ENCODE results near the gene HOXC11.

The HOXC11 gene

DNA sequence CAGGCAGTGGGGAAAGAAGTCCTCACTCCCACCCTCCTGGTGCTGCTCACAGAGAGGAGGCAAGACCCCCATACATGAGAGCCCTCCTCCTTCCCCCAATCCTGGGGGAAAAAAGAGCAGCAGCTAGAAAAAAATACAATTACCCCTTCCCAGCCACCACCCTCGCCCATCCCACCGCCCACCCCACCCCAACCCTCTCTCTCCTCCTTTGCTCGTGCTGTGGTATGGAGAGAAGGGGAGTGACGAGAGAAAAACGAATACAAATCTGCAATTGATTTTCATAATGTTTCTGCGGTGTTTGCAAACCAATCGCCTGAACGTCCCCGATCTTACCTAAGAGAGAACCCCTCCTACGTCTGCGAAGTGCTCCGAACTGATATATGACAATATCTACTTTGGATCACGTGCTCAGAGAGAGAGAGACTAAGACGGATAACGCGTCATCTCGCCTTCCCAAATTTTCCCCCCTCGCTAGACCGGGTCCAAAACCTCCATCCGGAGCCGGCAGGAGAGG lies at the start of gene HOXC11:
Gene HOXC11 (plus strand): TSS at position 405 of the 514 bp plus-strand sequence. CDS start 116 bp downstream, outside the sequence.
- DNase-seq: no peak

DNA sequence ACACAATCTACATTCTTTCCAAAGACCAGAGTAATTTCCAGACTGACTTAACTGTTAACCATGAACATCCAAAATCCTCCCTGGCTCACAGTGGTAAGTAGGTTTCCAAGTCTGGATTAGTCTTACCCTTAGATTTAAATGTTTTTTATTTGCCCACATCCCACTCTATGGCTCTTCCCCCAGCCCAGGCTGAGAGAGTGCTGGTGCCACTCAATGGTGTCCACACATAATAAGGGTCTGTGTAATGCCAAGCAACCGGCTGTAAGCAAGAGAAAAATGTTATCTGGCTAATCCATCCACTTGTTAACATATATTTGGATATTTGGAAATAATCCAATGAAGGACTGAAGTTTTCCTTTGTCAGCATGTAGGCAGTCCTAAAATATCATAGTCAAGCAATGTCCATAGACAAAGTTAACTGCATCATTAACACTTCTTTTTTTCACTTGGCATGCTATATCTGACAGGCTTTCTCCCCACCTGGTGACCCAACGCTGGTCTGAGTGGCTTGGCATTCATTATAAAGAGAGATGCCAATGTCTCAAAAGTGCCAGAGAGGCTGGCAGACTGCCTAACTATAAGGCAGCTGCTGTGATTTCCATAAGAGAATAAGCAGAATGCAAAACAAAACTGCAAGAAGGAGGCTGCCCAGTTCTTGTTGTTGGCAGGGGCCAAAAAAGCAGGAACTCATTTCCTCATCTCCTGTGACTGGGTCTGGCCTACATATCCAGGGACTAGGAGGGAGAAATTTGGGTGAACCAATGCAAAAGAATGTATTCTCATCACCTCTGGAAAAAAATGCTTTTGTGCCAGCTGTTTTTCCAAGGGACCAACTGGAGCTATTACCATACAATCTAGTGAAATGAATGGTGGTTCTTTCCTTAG lies 48.2 kb upstream of the HOXC11 start:
- DNase-seq: no peak

DNA sequence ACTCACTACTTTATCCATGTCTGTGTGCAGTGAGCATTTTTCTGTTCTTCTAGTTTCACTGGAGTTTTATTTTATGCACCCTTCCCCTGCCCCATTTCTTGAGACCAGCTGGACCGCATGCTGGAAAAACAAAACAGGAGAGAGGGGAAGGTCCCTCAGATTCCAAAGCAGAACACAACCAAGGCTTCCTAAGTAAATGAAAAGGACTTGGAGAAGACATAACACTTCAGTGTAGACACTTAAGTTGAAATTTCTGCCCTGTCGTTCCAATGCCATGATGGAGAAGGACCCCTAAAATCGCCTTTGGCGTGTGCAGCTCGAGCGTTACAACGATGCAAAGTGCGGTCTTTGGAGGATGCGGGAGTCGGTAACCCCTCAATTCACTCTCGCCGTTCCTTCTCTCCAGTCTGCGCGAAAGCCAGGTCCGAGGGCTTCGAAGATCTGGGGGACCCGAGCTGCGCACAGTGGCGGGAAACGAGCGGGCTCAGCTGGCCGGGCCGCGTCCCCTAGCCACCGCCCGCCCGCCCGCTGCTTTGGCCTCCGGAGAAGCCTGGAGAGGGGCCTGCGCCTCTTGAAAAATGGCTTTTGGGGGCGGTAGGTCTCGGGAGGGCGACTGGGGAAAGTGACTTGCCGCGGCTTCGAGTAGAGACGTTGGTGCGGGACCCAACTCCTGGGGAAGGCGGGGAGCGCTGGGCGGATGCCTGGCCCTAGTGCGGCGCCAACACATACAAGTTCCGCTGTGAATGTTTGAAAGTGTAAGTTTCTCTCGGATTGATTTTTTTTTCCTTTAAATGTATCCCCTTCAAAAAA lies 45.5 kb upstream of the HOXC11 start:
- no peak for DNase-seq

DNA sequence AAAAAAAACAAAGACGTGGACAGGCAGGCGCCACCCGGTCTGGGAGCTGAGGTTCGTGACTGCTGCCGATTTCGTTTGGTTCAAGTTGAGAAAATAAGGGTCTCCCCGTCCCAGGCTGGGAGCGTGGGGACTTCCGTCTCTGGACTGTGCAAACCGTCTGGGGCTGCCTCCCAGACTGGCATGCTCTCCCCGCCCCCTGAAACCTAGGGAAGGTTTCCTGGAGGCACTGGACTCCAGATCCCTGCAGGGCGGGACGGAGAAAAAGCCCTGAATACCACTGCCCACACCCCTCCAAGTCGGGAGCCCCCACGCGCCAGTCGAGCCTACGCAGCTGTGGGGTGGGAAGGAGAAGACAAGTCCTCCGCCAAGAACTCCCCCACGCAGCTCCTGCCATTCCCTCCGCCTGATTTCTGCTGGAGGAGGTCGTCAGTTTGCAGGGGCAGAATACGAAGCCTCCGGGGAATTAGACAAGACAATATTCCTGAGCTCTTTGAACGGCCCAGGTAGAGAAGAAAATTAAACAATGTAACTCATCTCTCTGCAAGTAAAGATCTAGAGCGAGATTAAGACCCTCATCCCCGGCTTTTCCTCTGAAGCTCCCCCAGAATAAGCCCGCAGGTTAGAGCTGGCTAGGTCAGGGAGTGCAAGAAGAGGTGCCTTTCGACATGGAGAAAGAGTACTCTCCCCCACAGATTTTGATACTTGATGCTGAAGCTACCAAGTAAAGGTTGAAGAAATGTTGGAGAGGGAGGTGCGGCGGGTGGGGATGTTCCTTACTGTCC lies 44.7 kb upstream of the HOXC11 start:
- no peak for DNase-seq

DNA sequence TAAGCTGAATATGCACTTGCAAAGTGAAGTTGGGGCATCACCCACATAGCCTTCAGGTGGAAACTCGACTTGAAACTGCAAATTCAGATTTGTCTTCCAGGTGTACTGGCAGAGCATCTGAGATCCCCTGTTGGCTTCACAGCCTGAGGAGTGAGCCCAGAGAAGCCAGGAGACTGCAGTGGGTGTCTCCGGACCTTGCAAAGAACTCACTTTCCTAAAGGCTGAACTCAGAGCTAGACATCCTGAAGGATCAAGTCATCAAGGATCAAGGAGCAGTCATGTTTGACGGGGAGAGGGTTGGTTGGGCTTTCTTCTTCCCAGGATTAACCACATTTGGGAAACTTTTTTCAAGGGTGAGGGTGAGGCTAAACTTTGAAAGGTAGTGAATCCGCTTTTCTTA lies 43.4 kb upstream of the HOXC11 start:
- no peak for DNase-seq

DNA sequence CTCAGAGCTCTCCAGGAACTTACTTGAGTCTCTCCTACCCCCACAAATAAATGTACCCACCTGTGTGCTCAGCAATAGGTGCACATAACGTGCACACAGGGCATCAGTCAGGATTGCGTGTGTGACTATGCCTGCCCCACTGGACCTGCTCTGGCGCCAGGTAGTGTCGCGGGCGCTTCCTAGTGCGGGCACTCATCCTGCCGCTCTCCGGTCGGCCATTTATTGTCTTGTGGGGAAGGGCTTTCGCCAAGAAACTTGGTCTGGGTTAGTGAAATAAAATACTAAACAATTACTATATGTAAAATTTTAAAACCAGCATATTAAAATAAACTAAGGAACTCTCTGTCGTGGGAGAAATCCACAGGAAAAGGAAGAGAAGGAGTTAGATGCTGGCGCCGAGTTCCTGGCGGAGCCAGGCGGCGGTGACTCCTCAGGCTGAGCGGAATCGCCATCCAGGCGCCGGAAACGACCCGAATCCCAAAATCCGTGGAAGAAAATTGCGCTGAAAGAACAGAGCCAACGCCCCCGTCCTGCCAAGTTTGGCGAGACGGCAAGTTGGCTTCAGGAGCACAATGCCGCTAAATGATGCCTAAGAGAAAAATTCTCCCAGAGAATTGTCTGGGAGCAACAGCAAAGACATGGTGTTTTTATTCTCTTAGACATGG lies 42.2 kb upstream of the HOXC11 start:
- DNase-seq: no peak

DNA sequence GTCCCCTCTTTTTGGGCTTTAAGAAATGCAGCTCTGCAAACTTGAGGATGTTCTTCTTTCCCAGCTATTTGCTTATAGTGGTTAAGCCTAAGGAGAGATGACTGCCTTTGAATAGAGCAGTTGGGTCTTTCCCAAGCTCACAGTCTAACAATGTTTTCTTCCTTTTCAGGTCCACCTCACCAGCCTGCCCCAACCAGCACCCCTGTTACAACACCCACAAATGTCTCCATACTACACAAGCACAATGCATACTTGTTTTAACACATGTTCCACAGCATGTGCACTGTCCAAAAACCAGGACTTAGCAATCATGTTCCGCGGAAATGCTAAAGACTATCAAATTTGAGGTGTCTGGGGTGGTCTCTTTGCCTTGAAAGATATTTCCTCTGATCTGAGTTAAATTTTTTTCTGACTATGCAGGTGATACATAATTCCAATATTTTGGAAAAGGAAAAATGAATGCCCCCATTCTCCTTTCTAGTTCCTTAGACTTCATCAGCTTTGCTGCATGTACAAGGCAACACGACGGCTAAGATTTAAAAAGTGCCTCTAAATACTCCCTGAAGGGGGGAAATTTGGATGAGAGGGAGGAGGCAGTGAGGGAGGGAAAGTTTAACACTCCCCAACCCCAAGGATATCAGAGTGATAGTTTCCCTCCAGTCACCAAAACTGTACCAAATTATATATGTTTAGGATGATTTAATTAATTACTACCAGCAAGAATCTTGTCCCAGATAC lies 40.9 kb upstream of the HOXC11 start:
- DNase-seq: no peak

DNA sequence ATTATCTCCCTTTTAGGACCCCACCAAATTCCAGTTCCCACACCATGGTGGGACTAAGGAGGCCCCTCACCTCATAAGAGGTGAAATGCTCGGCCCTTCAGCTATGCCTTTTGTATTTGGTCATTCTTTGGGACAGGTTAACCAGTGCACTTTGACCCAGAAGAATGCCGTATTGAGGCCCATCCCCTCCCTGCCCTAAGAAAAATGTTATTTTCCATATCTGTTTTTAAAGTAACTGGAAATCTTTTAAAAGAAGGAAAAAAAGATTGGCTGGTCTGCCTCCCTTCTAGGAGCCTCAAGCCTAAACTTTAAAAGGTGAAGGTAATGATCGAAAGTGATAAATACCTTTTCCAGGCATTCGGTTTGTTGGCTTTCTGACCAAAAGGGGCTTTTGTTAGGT lies 40.0 kb upstream of the HOXC11 start:
- no peak for DNase-seq

DNA sequence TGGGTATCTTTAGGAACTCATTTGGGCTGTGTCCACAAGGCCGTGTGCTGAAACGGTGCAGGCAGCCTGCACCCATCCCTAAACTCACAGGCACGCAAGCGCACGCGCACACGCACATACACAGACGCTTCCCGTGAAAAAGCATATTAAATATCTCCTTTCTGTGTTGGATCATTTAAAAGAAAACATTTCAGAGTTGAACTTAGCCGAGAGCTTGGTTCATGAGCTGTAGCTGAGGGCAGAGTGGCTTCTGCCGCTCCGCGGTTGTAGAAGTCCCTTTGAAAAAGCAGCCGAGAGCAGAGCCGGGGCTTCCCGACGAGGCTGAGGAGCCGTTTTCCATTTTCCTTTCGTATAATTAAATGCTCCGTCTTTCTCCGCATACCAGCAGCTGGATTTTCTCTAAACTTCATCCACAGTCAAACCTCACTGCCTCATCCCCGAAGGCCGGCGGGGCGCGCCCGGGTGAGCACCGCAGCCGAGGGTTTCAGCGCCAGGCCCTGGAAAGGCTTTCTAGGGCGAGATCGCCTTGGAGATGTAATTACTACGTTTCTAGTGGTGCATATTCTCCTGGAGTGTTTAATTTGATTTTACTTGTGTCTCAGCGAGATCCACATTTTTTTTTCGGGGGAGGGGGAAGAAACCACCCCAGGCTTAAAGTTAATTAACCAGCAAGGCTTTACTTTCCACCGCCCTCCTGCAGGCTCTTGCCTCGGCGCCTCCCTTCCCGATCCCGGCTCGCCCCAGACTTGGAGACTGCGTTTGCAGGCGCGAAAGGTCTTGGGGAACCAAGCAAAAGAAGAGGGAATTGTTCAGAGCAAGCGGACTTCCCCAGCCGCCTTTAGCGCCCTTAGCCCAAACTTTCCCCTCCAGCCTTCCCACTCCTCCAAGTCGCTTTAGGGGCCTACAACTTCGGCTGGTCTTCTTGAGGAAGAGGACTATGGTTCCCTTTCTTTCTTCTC lies 37.3 kb upstream of the HOXC11 start:
- DNase-seq: no peak

DNA sequence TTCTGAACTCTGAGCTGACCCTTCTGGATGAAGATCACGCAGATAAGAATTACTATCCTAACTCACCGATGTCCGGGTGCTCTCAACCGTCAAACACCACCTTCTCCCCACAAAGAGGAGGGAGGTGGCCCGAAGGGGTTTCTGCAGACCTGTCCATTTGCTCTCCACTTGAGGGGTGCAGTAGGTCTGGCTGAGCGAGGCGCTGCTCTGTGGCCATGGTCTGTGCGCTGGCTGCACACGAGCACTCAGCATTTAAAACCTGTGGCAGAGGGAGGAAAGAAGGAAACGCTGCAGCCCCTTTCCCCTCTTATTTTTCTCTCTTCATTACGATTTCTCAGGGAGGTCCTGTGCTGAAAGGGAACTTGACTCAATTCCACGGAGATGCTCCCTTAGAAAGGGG lies 35.8 kb upstream of the HOXC11 start:
- DNase-seq: no peak

DNA sequence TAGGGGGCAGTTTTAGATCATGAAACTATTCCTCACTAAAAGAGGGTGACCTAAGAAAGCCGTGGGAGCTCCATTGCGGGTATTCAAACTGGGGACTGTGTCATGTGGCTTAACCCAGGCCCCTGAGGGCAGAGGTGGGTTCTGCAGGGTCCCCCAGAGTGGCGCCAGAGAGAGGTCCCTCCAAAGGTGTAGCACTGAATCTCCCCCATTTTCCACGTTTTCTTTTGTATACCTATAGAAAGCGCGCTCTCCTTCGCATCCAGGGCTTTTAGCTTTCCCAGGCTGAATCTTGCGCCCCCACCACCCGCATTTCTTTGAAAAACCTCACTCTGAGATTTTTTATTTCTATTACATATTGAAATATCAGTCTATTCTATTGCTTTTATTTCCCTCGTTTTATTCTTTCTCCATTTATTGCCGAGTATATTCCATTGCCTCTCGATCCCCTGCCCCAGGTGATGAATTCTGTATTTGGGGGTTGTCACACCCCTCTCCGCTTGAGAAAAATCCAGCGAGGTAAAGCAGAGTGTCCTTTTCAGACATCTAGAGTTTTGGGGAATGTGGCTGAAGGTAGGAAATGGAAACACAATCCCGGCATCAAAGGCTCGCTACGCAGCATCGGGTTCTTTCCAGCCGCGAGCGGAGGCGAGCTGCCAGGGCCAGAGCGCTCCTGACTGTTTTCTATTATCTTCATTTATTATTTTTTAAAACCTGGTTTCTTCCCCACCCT lies 35.2 kb upstream of the HOXC11 start:
- no peak for DNase-seq

DNA sequence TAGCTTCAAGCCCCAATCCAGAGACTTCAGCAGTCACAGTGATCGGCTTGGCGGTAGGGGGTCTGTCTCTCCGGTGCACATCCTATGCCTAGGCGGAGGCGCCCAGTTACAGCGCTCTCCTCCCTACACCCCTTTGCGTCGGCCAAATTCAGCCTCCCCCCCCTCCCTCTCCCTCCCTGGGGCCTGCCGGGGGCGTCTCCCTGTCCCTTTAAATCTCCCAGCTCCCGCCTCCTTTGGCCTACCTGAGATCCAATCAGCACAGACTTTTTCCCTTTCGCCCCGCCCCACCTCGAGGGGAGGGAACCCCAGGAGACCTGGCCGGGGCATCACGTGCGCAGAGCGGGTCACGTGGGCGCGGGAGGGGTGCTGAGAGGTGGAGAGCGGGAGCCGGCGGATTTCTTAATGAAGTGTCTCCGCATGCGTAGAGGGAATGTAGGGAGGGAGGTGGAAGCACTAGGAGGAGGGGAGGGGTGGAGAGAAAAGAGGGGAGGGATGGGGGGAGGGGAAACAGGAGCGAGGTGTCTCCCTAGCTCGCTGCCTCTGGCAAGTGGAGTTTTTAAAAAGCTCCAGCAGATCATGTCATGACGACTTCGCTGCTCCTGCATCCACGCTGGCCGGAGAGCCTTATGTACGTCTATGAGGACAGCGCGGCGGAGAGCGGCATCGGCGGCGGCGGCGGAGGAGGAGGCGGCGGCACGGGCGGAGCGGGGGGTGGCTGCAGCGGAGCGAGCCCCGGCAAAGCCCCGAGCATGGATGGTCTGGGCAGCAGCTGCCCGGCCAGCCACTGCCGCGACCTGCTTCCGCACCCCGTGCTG lies 34.4 kb upstream of the HOXC11 start, which contains the start of gene HOXC13:
Gene HOXC13 (plus strand): TSS at position 506 of the 815 bp plus-strand sequence. CDS start 76 bp downstream, at position 582.
- peak in 1 of 56 donors; percentile 9 for DNase-seq

DNA sequence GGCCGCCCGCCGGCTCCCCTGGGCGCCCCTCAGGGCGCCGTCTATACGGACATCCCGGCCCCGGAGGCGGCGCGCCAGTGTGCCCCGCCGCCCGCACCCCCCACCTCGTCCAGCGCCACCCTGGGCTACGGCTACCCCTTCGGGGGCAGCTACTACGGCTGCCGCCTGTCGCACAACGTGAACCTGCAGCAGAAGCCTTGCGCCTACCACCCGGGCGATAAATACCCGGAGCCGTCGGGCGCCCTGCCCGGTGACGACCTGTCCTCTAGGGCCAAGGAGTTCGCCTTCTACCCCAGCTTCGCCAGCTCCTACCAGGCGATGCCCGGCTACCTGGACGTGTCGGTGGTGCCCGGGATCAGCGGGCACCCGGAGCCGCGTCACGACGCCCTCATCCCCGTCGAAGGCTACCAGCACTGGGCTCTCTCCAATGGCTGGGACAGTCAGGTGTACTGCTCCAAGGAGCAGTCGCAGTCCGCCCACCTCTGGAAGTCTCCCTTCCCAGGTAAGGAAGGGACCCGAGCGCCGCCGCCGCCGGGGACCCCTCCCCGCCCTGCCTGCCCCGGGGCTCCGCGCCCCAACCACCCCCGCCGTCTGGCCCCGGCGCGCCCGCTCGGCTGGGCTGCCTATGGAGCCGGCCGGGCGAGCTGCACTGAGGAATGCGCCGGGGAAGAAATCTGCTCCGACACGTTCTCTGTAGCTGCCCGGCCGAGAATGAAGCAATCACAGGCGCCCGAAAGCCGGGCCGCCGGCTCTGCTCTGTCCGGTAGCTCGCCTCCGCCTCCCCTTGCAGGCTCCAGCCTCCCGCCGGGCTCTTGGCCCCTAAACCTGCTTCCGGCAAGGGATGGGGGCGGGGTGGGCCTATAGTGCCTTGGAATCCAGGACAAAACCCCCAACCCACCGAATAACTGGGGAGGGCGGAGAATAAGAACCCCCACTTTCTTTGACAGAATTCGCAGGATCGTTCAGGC lies 33.5 kb upstream of the HOXC11 start:
- DNase-seq: no peak

DNA sequence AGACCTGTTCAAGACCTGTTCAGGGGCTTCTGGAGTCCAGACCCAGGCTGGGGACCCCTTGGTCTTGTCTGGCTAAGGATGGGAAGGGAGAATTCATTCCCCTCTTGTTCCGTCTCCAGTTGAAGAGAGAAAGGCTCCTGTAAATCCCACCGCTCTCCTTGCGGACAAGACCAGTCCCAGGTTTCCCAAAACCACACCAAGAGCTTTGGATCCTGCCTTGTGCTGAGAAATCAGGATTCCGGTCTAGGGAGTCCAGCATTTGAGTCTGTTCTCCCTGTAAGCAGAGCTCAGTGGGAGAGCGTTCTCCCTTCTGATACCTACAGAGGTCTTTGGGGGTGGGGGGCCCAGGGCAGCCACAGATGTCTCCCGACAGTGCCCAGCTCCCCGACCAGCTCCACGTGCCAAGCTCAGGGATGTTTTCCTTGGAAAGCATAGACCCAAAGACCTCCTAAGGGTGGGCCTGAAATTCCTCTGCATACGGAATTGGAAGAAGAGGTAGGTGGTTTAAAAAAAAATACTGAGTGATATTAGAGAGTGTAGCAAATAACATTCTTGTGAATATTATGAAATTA lies 32.4 kb upstream of the HOXC11 start:
- DNase-seq: no peak

DNA sequence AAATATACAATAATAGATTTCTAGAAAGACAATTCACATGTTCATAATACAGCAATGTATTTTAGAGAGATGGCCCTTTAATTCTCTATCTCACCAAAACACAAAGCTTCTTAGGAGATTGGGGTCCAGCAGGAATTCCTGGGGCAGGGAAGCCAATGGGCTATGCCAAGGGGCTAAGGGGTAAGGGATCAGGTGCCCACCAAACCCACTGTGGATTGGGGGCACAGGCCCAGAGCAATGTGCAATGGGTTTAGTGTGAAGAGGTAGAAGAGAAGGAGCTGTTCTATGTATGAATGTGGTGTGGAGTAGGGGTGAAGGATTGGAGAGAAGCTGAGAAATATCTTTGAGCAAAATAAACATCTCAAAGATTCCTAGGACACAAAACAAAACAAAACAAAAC lies 31.7 kb upstream of the HOXC11 start:
- no peak for DNase-seq

DNA sequence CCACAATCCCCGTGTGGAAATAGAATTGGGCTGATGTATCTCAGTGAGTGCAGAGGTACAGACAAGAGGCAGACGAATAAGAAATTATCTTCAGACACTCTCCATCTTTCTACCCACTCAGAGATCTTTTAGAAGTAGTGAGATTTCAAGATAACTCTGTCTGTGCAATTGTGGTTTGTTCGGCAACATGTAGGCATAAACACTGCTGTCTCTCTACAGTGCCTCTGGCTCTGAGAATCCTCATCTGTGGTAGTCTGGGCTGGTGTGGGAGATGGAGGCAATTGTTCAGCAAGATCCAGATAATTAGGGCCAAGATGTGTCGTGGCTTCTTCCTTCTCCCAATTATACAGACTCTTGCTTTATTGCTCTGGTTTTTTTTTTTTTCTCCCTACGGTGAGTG lies 31.2 kb upstream of the HOXC11 start:
- no peak for DNase-seq

Data from amygdala (tissue), 56 donors.